Body of pancreas (tissue), 4 donors: ENCODE data around the gene ARHGAP26. TPM values are rescaled to one million over a fixed set of nuclear protein-coding genes. Genes with fewer than 3 reads are reported as not detected.

Experiments used
- ATAC-seq: fragments of 150-250 bp; one replicate; pipeline ENCODE4 v1.9.1; 2016
- DNase-seq, 4 donors: peaks; one replicate each; pipeline ENCODE4 v3.0.0-alpha.2; 2019
- H3K27ac ChIP-seq, 4 donors: fragments of 200-600 bp; sonication (generic); 1 replicate in 3 of 4; 2 replicates in 1 of 4; pipeline versions ENCODE4 v1.5.1 to v1.6.1; 2016 to 2019; ENCODE audit warnings: mild to moderate bottlenecking in 1 of 4, mixed read lengths in 1 of 4, moderate library complexity in 1 of 4
- H3K27me3 ChIP-seq, 2 donors: fragments of 200-600 bp; sonication (generic); one replicate each; pipeline ENCODE4 v1.6.0; 2016; ENCODE audit warnings: mild to moderate bottlenecking in 1 of 2
- H3K36me3 ChIP-seq, 2 donors: fragments of 200-600 bp; sonication (generic); replicated peaks in 1 of 2; 2 replicates each; pipeline ENCODE4 v1.5.1; 2016; ENCODE audit warnings: low read depth in 2 of 2; ENCODE audit not compliant: insufficient read depth in 1 of 2
- H3K4me1 ChIP-seq: fragments of 200-600 bp; sonication (generic); one replicate; pipeline ENCODE4 v1.6.0; 2016
- H3K4me3 ChIP-seq, 2 donors: fragments of 200-600 bp; sonication (generic); 1 replicate in 1 of 2; 2 replicates in 1 of 2; pipeline ENCODE4 v1.5.1; 2016 to 2019
- H3K9me3 ChIP-seq, 3 donors: fragments of 200-600 bp; sonication (generic); 1 replicate in 2 of 3; 2 replicates in 1 of 3; pipeline ENCODE4 v1.5.1; 2016
- CTCF ChIP-seq, 7 experiments: fragments of 450-650 bp in 4 of 7; fragments of 200-600 bp in 3 of 7; sonication (generic) in 3 of 7; IDR thresholded peaks; one replicate each; pipeline ENCODE4 v1.5.1; 2016 to 2019; ENCODE audit warnings: antibody characterized with exemption in 7 of 7
- POLR2A ChIP-seq, 3 donors: fragments of 450-650 bp; IDR thresholded peaks; one replicate each; pipeline ENCODE4 v1.6.1; 2016; ENCODE audit warnings: antibody characterized with exemption in 3 of 3, mild to moderate bottlenecking in 2 of 3
- WGBS, 2 donors: methylation state at CpG; one replicate each; pipeline ENCODE4 v1.1.5; 2017; 5-methylcytosine and 5-hydroxymethylcytosine counted together
- intact Hi-C: fragments of 100-400 bp; cut with DNase I; formaldehyde crosslinking; loops from one replicate; pipeline ENCODE4 v1.15.1; 2023
- total RNA-seq, 2 donors: library from RNA; depleted of rRNA; stranded (reverse); fragments of >200 nt; gene quantifications; one replicate each; pipeline ENCODE4 v1.1.0, GENCODE V29; 2016

The ARHGAP26 gene
- total RNA-seq, 2 donors from 2014 or later = 12.5 to 14.2 TPM

DNA sequence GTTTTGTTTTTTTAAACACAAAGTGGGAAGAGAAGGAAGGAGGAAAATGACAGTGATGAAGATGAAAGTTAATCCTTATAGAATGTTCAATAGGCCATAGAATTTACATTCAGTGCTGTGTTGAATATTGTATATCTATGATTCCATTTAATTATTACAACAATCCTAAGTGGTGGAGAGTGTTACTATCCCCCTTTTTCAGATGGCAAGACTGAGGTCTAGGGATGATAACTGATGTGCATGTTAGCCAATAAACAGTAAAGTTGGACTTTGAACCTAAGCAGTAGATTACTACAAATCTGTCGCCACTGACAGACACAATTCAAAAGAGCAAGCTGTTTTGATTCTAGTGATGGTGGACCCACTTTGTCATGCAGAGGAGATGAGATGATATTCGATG, 237.9 kb downstream of the ARHGAP26 start:
- DNase-seq (no peak), ATAC-seq (no peak)
- H3K4me1 ChIP-seq = no peaks in the 10 kb centered on the region
- H3K36me3 ChIP-seq = no peaks in the 10 kb centered on the region
- no peaks in the 10 kb centered on the region for H3K9me3 ChIP-seq
- H3K27me3 ChIP-seq = no peaks in the 10 kb centered on the region
- intact Hi-C loops = no loop called here
- no peak for TF ChIP-seq CTCF (IDR thresholded peaks at IDR 0.05)
- no peak for TF ChIP-seq POLR2A (IDR thresholded peaks at IDR 0.05)
- H3K27ac ChIP-seq = no peak overlapping the region
- 60 to 66% methylated on average over 2 of the region's 2 CpGs for WGBS, 2 donors
- H3K4me3 ChIP-seq = no peak overlapping the region

DNA sequence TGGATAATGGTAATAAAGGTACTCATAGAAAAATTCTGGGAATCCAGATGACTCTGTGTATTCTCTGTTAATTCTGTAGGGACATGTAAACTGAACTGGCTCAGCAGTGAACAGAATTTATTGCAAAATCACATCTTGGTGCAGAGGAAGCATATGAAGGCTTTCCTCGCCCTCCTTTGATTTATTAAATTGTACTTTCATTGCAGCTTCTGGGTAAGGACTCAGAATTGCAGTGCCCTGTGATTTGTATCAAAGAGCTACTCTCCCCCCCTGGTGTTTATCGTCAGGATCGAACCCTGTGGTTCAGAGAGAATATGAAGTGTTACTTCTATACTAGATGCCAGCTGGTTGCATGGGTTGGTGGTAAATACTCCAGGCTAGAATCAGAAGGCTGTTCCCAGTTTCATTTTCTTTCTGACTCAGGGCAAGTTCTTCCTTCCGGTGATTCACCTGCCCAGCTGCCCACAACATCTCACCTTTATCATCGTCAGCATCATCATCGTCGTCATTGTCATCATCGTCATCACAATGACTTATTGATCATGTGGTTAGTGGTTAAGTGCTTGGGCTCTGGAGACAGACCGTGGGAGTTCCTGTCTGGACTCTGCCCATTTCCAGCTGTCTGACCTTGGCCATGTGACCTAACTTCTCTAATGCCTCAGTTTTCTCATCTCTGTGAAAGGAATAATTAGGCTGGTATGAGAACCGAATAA, 238.8 kb downstream of the ARHGAP26 start:
- ATAC-seq (peak; percentile 15), DNase-seq (peak in 2 of 4 donors; percentile 11 to 57)
- Histone ChIP-seq H3K4me1 (no peaks in the 10 kb centered on the region), H3K9me3 (no peaks in the 10 kb centered on the region), H3K36me3 (no peaks in the 10 kb centered on the region), H3K27me3 (no peaks in the 10 kb centered on the region), H3K27ac (no peak overlapping the region), H3K4me3 (no peak overlapping the region)
- WGBS, 2 donors = 57 to 67% methylated on average over 10 of the region's 10 CpGs
- TF ChIP-seq CTCF (IDR thresholded peaks at IDR 0.05) = no peak
- TF ChIP-seq POLR2A (IDR thresholded peaks at IDR 0.05) = no peak
- intact Hi-C loops = no loop called here

DNA sequence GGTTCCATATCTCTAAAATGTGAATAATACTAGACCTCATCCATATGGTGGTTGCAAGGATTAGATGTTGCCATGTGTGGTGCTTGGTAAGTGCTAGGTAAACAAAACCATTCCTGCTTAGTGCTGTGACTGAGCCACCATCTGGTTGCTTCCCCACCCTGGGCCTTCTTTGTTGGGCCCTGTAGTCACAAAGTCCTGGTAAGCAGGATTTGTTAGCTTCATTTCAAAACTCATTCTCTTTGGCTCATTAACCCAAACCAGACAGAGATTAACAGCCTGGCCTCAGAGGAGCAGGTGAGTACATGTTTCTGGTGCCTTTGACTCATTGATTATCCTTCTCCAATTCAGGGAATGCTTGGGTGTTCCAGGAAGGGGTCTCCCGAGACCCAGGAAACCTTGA, 240.2 kb downstream of the ARHGAP26 start:
- TF ChIP-seq POLR2A (IDR thresholded peaks at IDR 0.05) (no peak), CTCF (IDR thresholded peaks at IDR 0.05) (no peak)
- H3K9me3 ChIP-seq = no peaks in the 10 kb centered on the region
- H3K4me3 ChIP-seq = no peak overlapping the region
- DNase-seq (no peak), ATAC-seq (no peak)
- H3K36me3 ChIP-seq = no peaks in the 10 kb centered on the region
- H3K4me1 ChIP-seq = no peaks in the 10 kb centered on the region
- H3K27me3 ChIP-seq = no peaks in the 10 kb centered on the region
- WGBS, 2 donors = 80 to 88% methylated on average over 1 of the region's 1 CpG
- no peak overlapping the region for H3K27ac ChIP-seq
- intact Hi-C loops = no loop called here

DNA sequence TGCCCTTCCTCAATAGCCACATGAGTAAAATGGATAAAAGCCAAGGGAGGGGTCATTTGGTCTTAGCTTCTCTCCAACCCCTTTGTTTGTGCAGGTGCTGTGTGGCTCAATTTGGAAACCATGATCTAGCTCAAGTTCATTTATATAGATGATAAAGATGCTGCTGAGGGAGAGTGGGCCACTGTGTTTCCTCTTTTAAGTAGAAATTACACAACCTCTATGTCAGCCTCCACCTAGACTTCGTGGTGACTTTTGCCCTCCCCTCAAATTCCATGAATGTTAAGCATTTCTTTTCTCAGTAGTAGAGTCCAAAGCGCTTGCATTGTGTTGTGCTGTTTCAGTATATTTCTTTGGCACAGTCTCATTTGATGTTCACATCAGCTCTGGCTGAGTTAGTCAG, 241.4 kb downstream of the ARHGAP26 start:
- DNase-seq (no peak), ATAC-seq (no peak)
- Histone ChIP-seq H3K4me3 (no peak overlapping the region), H3K9me3 (no peaks in the 10 kb centered on the region), H3K27ac (no peak overlapping the region), H3K4me1 (no peaks in the 10 kb centered on the region), H3K36me3 (no peaks in the 10 kb centered on the region), H3K27me3 (no peaks in the 10 kb centered on the region)
- intact Hi-C loops = no loop called here
- TF ChIP-seq CTCF (IDR thresholded peaks at IDR 0.05) = no peak
- TF ChIP-seq POLR2A (IDR thresholded peaks at IDR 0.05) = no peak
- WGBS, 2 donors = 75% methylated on average over 2 of the region's 2 CpGs
